GM19467 (cell line): ENCODE data around the gene ATP11A.
"Not testable (repeated sequence)": the region's sequence is repeated elsewhere in the genome, so short reads cannot be mapped to it uniquely, and the experiment has no call there.

ENCODE experiments used
- ATAC-seq: cut with Tn5 transposase; IDR thresholded peaks from one replicate; pipeline ENCODE4 v1.9.1; 2021; ENCODE audit warnings: mild to moderate bottlenecking, moderate library complexity; ENCODE audit not compliant: unreplicated experiment

The ATP11A gene

GRCh38 chr13:112835796-112836195 lies 146.0 kb downstream of the ATP11A start:
- ATAC-seq: no peak

- no peak for ATAC-seq
These were observed 147.1 kb downstream of the ATP11A start for GRCh38 chr13:112836940-112837339.

- ATAC-seq: no peak
These were observed 147.7 kb downstream of the ATP11A start for GRCh38 chr13:112837371-112838037.

- ATAC-seq: no peak
These were observed 148.4 kb downstream of the ATP11A start for GRCh38 chr13:112838038-112838841.

- ATAC-seq: no peak
These were observed 148.9 kb downstream of the ATP11A start for GRCh38 chr13:112838842-112839117.

GRCh38 chr13:112839356-112840105 lies 149.7 kb downstream of the ATP11A start:
- ATAC-seq: no peak

GRCh38 chr13:112840472-112841302 lies 150.8 kb downstream of the ATP11A start:
- ATAC-seq: no peak

GRCh38 chr13:112841303-112842015 lies 151.6 kb downstream of the ATP11A start:
- not testable (repeated sequence) for ATAC-seq

- no peak for ATAC-seq
These were observed 152.6 kb downstream of the ATP11A start for GRCh38 chr13:112842343-112842856.

- no peak for ATAC-seq
These were observed 153.1 kb downstream of the ATP11A start for GRCh38 chr13:112842931-112843391.

GRCh38 chr13:112843392-112844111 lies 153.7 kb downstream of the ATP11A start:
- no peak for ATAC-seq

- no peak for ATAC-seq
These were observed 154.6 kb downstream of the ATP11A start for GRCh38 chr13:112844411-112844810.

GRCh38 chr13:112844879-112845278 lies 155.0 kb downstream of the ATP11A start:
- no peak for ATAC-seq

GRCh38 chr13:112845511-112846144 lies 155.8 kb downstream of the ATP11A start:
- no peak for ATAC-seq

- no peak for ATAC-seq
These were observed 156.7 kb downstream of the ATP11A start for GRCh38 chr13:112846411-112847115.

GRCh38 chr13:112849500-112849899 lies 159.7 kb downstream of the ATP11A start:
- ATAC-seq: no peak

- ATAC-seq: no peak
These were observed 160.4 kb downstream of the ATP11A start for GRCh38 chr13:112850273-112850672.
